Measurements from ENCODE around the gene RNMT. TPM values are rescaled to one million over a fixed set of nuclear protein-coding genes. Genes with fewer than 3 reads are reported as not detected.

The RNMT gene
- total RNA-seq, 1 experiment from 2014 or later: 66.3 TPM

DNA sequence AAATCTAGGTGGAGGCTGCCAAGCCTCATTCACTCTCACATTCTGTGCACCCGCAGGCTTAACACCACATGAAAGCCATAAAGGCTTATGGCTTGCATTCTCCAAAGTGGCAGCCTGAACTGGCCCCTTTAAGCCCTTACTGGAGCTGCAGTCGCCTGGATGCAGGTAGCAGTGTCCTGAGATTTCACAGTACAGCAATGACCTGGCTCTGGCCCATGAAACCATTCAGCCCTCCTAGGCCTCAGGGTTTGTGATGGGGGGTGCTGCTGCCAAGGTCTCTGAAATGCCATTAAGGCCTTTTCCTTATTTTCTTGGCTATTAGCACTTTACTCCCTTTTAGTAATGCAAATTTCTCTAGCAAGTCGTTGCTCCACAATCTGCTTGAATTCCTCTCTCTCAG, 48.6 kb downstream of the RNMT start:
- Histone ChIP-seq H2AK5ac (ENCODE audit: insufficient read length, low read length) (no peak overlapping the region), H3K56ac (ENCODE audit: insufficient read length, low read depth, low read length) (no peak overlapping the region), H3K27ac (ENCODE audit: insufficient read length, low read depth, low read length) (no peak overlapping the region), H2BK15ac (ENCODE audit: low read depth, low read length) (no peak overlapping the region), H3K9me3 (ENCODE audit: control insufficient read depth, low read depth, low read length) (no peaks in the 10 kb centered on the region), H3K23ac (ENCODE audit: insufficient read length, low read depth, low read length) (no peak overlapping the region), H3K4me1 (ENCODE audit: insufficient read depth, low read length) (0 out of 2 replicates have a peak, but pooled peaks cover 3% of the 10 kb centered on the region), H3K23me2 (ENCODE audit: insufficient read length, low read depth, low read length, poor library complexity, severe bottlenecking) (no peaks in the 10 kb centered on the region), H4K20me1 (ENCODE audit: control insufficient read depth, insufficient read depth, insufficient read length) (no peaks in the 10 kb centered on the region), H4K5ac (ENCODE audit: insufficient read length, low read depth, low read length) (no peak overlapping the region), H3K14ac (ENCODE audit: insufficient read depth, low read length) (no peak overlapping the region), H2BK120ac (ENCODE audit: low read depth, low read length, poor library complexity, severe bottlenecking) (no peak overlapping the region), H2BK20ac (ENCODE audit: low read depth, low read length, poor library complexity, severe bottlenecking) (no peak overlapping the region), H3T11ph (ENCODE audit: low read length) (no peak overlapping the region), H3K9ac (ENCODE audit: extremely low read depth, insufficient read length, low read length) (no peak overlapping the region), H4K8ac (replicated peaks; ENCODE audit: insufficient read length, low read depth, low read length) (no peak overlapping the region), H3K4me2 (ENCODE audit: insufficient read depth, insufficient read length, low read length) (no peak overlapping the region), H2BK5ac (ENCODE audit: insufficient read length, low read length) (no peak overlapping the region), H2AFZ (ENCODE audit: low read length) (no peak overlapping the region), H2BK12ac (ENCODE audit: insufficient read length, low read depth, low read length) (no peak overlapping the region), H3K4ac (ENCODE audit: low read depth, low read length) (no peak overlapping the region), H3K79me2 (ENCODE audit: insufficient read depth, low read length) (no peaks in the 10 kb centered on the region), H3K27me3 (ENCODE audit: insufficient read depth, low read length) (no peaks in the 10 kb centered on the region), H3K79me1 (ENCODE audit: insufficient read depth, low read depth, low read length, poor library complexity, severe bottlenecking) (no peaks in the 10 kb centered on the region), H4K91ac (ENCODE audit: insufficient read length, low read depth, low read length) (no peak overlapping the region), H3K18ac (ENCODE audit: insufficient read length, low read depth, low read length) (no peak overlapping the region)
- no peak overlapping the region for H3K4me3 Mint-ChIP-seq
- DNase-seq: no peak
- H3K27me3 Mint-ChIP-seq (ENCODE audit: low read depth): no peaks in the 10 kb centered on the region
- H3K27ac Mint-ChIP-seq: peak overlapping the region in 2 of 3 experiments; percentile 11 to 41; a peak in 2 of 7 replicates
- peaks cover 11 to 15% of the 10 kb centered on the region in 2 experiments for H3K4me1 Mint-ChIP-seq
- WGBS (ENCODE audit: extremely low coverage, insufficient read length, low lambda C conversion rate): no CpG with 5 or more reads among the region's 3 CpGs
- H3K36me3 Mint-ChIP-seq (ENCODE audit: insufficient read depth in 1 of 3, low read depth in 3 of 3): peaks cover 3 to 6% (median 6%) of the 10 kb centered on the region in 3 experiments; a peak in 4 of 7 replicates
- TF ChIP-seq, protein P1, sequence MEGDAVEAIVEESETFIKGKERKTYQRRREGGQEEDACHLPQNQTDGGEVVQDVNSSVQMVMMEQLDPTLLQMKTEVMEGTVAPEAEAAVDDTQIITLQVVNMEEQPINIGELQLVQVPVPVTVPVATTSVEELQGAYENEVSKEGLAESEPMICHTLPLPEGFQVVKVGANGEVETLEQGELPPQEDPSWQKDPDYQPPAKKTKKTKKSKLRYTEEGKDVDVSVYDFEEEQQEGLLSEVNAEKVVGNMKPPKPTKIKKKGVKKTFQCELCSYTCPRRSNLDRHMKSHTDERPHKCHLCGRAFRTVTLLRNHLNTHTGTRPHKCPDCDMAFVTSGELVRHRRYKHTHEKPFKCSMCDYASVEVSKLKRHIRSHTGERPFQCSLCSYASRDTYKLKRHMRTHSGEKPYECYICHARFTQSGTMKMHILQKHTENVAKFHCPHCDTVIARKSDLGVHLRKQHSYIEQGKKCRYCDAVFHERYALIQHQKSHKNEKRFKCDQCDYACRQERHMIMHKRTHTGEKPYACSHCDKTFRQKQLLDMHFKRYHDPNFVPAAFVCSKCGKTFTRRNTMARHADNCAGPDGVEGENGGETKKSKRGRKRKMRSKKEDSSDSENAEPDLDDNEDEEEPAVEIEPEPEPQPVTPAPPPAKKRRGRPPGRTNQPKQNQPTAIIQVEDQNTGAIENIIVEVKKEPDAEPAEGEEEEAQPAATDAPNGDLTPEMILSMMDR (conservative IDR thresholded peaks at IDR 0.05): no peak
- H3K9me3 Mint-ChIP-seq: peaks cover 11 to 13% of the 10 kb centered on the region in 2 experiments
